SK-N-MC (cell line): ENCODE results near the gene EXD3.

Experiments used
- DNase-seq: peaks from one replicate; pipeline ENCODE4 v3.0.0-alpha.2; 2011; ENCODE audit warnings: low read depth, low spot score
- H3K27ac ChIP-seq: fragments of 200-600 bp; sonication (generic); 2 replicates; pipeline ENCODE4 v1.5.1; 2016; ENCODE audit warnings: mixed run types
- H3K36me3 ChIP-seq: fragments of 200-600 bp; sonication (generic); 2 replicates; pipeline ENCODE4 v1.6.1; 2017; ENCODE audit warnings: antibody characterized with exemption, low read length, mixed read lengths; ENCODE audit not compliant: insufficient read depth
- H3K4me3 ChIP-seq: fragments of 200-600 bp; sonication (generic); 2 replicates; pipeline ENCODE4 v1.5.1; 2016
- H3K9ac ChIP-seq: fragments of 200-600 bp; sonication (generic); 2 replicates; pipeline ENCODE4 v1.8.0; 2017; ENCODE audit warnings: mixed run types, mixed read lengths; ENCODE audit not compliant: insufficient read length
- H3K9me3 ChIP-seq: fragments of 200-600 bp; sonication (generic); 2 replicates; pipeline ENCODE4 v1.6.1; 2017; ENCODE audit warnings: low read depth, mild to moderate bottlenecking, antibody characterized with exemption, low read length, moderate library complexity, mixed read lengths
- EZH2 ChIP-seq: fragments of 200-600 bp; sonication (generic); IDR thresholded peaks from one replicate; pipeline ENCODE4 v1.6.1; 2017; ENCODE audit warnings: antibody characterized with exemption
- FOXP2 ChIP-seq: optimal IDR thresholded peaks from 2 replicates; pipeline ENCODE3; 2011; ENCODE audit warnings: mild to moderate bottlenecking, moderate library complexity; ENCODE audit not compliant: insufficient read depth; ENCODE audit errors: extremely low read length, control extremely low read depth
- POLR2AphosphoS5 ChIP-seq: IDR thresholded peaks from 2 replicates; pipeline ENCODE4 v1.6.1; 2012; ENCODE audit warnings: mild to moderate bottlenecking, low read depth, low read length, borderline replicate concordance

Gene EXD3

GRCh38 chr9:137270929-137271695 is 151.8 kb downstream of the EXD3 start:
- no peaks in the 10 kb centered on the region for H3K9me3 ChIP-seq
- no peak for DNase-seq
- H3K9ac ChIP-seq: no peak overlapping the region
- H3K4me3 ChIP-seq: no peak overlapping the region
- peak overlapping the region; percentile 57; the same call in 1 of the 2 replicates for H3K27ac ChIP-seq
- no peak for TF ChIP-seq POLR2AphosphoS5
- no peak for TF ChIP-seq EZH2
- TF ChIP-seq FOXP2: no peak
- H3K36me3 ChIP-seq: peaks cover 19% of the 10 kb centered on the region; the same call in 1 of the 2 replicates

- H3K9ac ChIP-seq: no peak overlapping the region
- no peak for DNase-seq
- TF ChIP-seq EZH2 (no peak), POLR2AphosphoS5 (no peak), FOXP2 (no peak)
- 0 out of 2 replicates have a peak overlapping the region, but pooled peaks have one; percentile 46 for H3K27ac ChIP-seq
- no peak overlapping the region for H3K4me3 ChIP-seq
- H3K9me3 ChIP-seq: no peaks in the 10 kb centered on the region
- H3K36me3 ChIP-seq: peaks cover 24% of the 10 kb centered on the region; the same call in 1 of the 2 replicates
Measured at GRCh38 chr9:137269231-137269772, 153.7 kb downstream of the EXD3 start.

- Histone ChIP-seq H3K36me3 (peaks cover 24% of the 10 kb centered on the region; the same call in 1 of the 2 replicates), H3K9ac (no peak overlapping the region), H3K27ac (no peak overlapping the region), H3K9me3 (no peaks in the 10 kb centered on the region), H3K4me3 (no peak overlapping the region)
- no peak for TF ChIP-seq FOXP2
- TF ChIP-seq POLR2AphosphoS5: no peak
- TF ChIP-seq EZH2: no peak
- DNase-seq: no peak
Measured at GRCh38 chr9:137268538-137269201, 154.3 kb downstream of the EXD3 start.

GRCh38 chr9:137267933-137268355 is 155.0 kb downstream of the EXD3 start:
- Histone ChIP-seq H3K36me3 (peaks cover 24% of the 10 kb centered on the region; the same call in 1 of the 2 replicates), H3K9me3 (no peaks in the 10 kb centered on the region), H3K27ac (no peak overlapping the region), H3K4me3 (no peak overlapping the region), H3K9ac (no peak overlapping the region)
- DNase-seq: no peak
- TF ChIP-seq POLR2AphosphoS5 (no peak), EZH2 (no peak), FOXP2 (no peak)

GRCh38 chr9:137266585-137267453 is 156.1 kb downstream of the EXD3 start:
- H3K27ac ChIP-seq: no peak overlapping the region
- no peak for DNase-seq
- H3K4me3 ChIP-seq: no peak overlapping the region
- TF ChIP-seq POLR2AphosphoS5 (no peak), FOXP2 (no peak), EZH2 (no peak)
- H3K9me3 ChIP-seq: no peaks in the 10 kb centered on the region
- H3K9ac ChIP-seq: no peak overlapping the region
- peaks cover 24% of the 10 kb centered on the region; the same call in 1 of the 2 replicates for H3K36me3 ChIP-seq

- no peak overlapping the region for H3K4me3 ChIP-seq
- no peaks in the 10 kb centered on the region for H3K9me3 ChIP-seq
- TF ChIP-seq EZH2 (no peak), POLR2AphosphoS5 (no peak), FOXP2 (no peak)
- H3K36me3 ChIP-seq: peaks cover 24% of the 10 kb centered on the region; the same call in 1 of the 2 replicates
- no peak overlapping the region for H3K27ac ChIP-seq
- no peak for DNase-seq
- H3K9ac ChIP-seq: no peak overlapping the region
Measured at GRCh38 chr9:137266162-137266527, 156.8 kb downstream of the EXD3 start.

GRCh38 chr9:137265496-137266161 is 157.3 kb downstream of the EXD3 start:
- no peak for DNase-seq
- H3K9me3 ChIP-seq: no peaks in the 10 kb centered on the region
- TF ChIP-seq FOXP2 (no peak), POLR2AphosphoS5 (no peak), EZH2 (no peak)
- H3K9ac ChIP-seq: no peak overlapping the region
- no peak overlapping the region for H3K4me3 ChIP-seq
- no peak overlapping the region for H3K27ac ChIP-seq
- H3K36me3 ChIP-seq: peaks cover 24% of the 10 kb centered on the region; the same call in 1 of the 2 replicates
